WTC11 (cell line): ENCODE measurements around the gene BPIFB2.

Experiments
- ESRRA ChIP-seq: sonication (generic); formaldehyde crosslinking; IDR thresholded peaks from 2 replicates; pipeline ENCODE4 v1.8.1; 2022; ENCODE audit warnings: mild to moderate bottlenecking, missing genetic modification reagents, borderline replicate concordance
- SP1 ChIP-seq: sonication (generic); formaldehyde crosslinking; conservative IDR thresholded peaks from 2 replicates; pipeline ENCODE4 v1.8.1; 2022; ENCODE audit warnings: missing genetic modification reagents
- ZNF121 ChIP-seq: sonication (generic); formaldehyde crosslinking; IDR thresholded peaks from 2 replicates; pipeline ENCODE4 v1.8.0; 2023; ENCODE audit warnings: missing genetic modification reagents
- ZNF138 ChIP-seq: sonication (generic); formaldehyde crosslinking; conservative IDR thresholded peaks from 2 replicates; pipeline ENCODE4 v1.8.1; 2022; ENCODE audit warnings: mild to moderate bottlenecking, moderate library complexity, missing genetic modification reagents
- ZNF263 ChIP-seq: sonication (generic); formaldehyde crosslinking; IDR thresholded peaks from 2 replicates; pipeline ENCODE4 v1.8.1; 2022; ENCODE audit warnings: low read depth, mild to moderate bottlenecking, moderate library complexity, missing genetic modification reagents
- TF ChIP-seq, protein P1 (sequence below): fragments of 200-600 bp; IDR thresholded peaks from 2 replicates; pipeline ENCODE4 v1.8.0; 2022; ENCODE audit warnings: antibody characterized with exemption
- TF ChIP-seq, protein P2 (sequence below): sonication (generic); formaldehyde crosslinking; IDR thresholded peaks from 2 replicates; pipeline ENCODE4 v1.8.1; 2023; ENCODE audit warnings: mild to moderate bottlenecking, missing genetic modification reagents
- TF ChIP-seq, protein P3 (sequence below): fragments of 250-450 bp; sonication (Bioruptor Pico); IDR thresholded peaks from 2 replicates; pipeline ENCODE4 v2.1.2; 2022; ENCODE audit warnings: mild to moderate bottlenecking, moderate library complexity
- TF ChIP-seq, protein P4 (sequence below): sonication (generic); formaldehyde crosslinking; IDR thresholded peaks from 2 replicates; pipeline ENCODE4 v1.8.1; 2023; ENCODE audit warnings: mild to moderate bottlenecking, moderate library complexity, missing genetic modification reagents
- TF ChIP-seq, protein P5 (sequence below): sonication (generic); formaldehyde crosslinking; IDR thresholded peaks from 2 replicates; pipeline ENCODE4 v1.8.0; 2022; ENCODE audit warnings: mild to moderate bottlenecking, missing genetic modification reagents
- TF ChIP-seq, protein P6 (sequence below): sonication (generic); formaldehyde crosslinking; IDR thresholded peaks from 2 replicates; pipeline ENCODE4 v1.8.0; 2023; ENCODE audit warnings: missing genetic modification reagents, mild to moderate bottlenecking, borderline replicate concordance
- TF ChIP-seq, protein P7 (sequence below): sonication (generic); formaldehyde crosslinking; IDR thresholded peaks from 2 replicates; pipeline ENCODE4 v1.8.0; 2023; ENCODE audit warnings: missing genetic modification reagents

DNA sequence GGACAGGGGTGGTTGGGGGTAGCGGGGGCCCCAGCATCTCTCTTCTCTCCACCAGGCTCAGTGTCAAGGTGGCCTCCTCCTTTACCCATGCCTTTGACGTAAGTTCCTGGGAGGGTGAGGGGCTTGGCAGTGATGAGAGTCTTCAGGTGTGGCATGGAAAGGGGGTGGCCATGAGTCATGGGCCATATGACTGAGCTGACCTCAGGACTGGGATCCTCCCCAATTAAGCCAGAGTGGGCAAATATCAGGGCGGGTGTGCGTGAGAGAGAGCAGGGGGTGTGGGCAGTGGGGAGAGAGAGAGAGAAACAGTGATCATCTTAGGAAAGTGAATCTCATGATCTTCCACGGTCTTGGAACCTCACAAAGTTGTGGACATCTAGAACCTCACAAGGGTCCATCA, 63.7 kb downstream of the BPIFB2 start:
- TF ChIP-seq, protein P1, sequence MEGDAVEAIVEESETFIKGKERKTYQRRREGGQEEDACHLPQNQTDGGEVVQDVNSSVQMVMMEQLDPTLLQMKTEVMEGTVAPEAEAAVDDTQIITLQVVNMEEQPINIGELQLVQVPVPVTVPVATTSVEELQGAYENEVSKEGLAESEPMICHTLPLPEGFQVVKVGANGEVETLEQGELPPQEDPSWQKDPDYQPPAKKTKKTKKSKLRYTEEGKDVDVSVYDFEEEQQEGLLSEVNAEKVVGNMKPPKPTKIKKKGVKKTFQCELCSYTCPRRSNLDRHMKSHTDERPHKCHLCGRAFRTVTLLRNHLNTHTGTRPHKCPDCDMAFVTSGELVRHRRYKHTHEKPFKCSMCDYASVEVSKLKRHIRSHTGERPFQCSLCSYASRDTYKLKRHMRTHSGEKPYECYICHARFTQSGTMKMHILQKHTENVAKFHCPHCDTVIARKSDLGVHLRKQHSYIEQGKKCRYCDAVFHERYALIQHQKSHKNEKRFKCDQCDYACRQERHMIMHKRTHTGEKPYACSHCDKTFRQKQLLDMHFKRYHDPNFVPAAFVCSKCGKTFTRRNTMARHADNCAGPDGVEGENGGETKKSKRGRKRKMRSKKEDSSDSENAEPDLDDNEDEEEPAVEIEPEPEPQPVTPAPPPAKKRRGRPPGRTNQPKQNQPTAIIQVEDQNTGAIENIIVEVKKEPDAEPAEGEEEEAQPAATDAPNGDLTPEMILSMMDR: no peak
- TF ChIP-seq, protein P2, sequence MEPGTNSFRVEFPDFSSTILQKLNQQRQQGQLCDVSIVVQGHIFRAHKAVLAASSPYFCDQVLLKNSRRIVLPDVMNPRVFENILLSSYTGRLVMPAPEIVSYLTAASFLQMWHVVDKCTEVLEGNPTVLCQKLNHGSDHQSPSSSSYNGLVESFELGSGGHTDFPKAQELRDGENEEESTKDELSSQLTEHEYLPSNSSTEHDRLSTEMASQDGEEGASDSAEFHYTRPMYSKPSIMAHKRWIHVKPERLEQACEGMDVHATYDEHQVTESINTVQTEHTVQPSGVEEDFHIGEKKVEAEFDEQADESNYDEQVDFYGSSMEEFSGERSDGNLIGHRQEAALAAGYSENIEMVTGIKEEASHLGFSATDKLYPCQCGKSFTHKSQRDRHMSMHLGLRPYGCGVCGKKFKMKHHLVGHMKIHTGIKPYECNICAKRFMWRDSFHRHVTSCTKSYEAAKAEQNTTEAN: no peak
- TF ChIP-seq ZNF121: no peak
- TF ChIP-seq SP1: no peak
- TF ChIP-seq ZNF138: no peak
- TF ChIP-seq, protein P3, sequence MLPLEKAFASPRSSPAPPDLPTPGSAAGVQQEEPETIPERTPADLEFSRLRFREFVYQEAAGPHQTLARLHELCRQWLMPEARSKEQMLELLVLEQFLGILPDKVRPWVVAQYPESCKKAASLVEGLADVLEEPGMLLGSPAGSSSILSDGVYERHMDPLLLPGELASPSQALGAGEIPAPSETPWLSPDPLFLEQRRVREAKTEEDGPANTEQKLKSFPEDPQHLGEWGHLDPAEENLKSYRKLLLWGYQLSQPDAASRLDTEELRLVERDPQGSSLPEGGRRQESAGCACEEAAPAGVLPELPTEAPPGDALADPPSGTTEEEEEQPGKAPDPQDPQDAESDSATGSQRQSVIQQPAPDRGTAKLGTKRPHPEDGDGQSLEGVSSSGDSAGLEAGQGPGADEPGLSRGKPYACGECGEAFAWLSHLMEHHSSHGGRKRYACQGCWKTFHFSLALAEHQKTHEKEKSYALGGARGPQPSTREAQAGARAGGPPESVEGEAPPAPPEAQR (CRISPR knock-in tag): no peak
- TF ChIP-seq ZNF263 (CRISPR knock-in tag): no peak
- TF ChIP-seq, protein P4, sequence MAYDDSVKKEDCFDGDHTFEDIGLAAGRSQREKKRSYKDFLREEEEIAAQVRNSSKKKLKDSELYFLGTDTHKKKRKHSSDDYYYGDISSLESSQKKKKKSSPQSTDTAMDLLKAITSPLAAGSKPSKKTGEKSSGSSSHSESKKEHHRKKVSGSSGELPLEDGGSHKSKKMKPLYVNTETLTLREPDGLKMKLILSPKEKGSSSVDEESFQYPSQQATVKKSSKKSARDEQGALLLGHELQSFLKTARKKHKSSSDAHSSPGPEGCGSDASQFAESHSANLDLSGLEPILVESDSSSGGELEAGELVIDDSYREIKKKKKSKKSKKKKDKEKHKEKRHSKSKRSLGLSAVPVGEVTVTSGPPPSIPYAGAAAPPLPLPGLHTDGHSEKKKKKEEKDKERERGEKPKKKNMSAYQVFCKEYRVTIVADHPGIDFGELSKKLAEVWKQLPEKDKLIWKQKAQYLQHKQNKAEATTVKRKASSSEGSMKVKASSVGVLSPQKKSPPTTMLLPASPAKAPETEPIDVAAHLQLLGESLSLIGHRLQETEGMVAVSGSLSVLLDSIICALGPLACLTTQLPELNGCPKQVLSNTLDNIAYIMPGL (CRISPR knock-in tag): no peak
- TF ChIP-seq ESRRA: no peak
- TF ChIP-seq, protein P5, sequence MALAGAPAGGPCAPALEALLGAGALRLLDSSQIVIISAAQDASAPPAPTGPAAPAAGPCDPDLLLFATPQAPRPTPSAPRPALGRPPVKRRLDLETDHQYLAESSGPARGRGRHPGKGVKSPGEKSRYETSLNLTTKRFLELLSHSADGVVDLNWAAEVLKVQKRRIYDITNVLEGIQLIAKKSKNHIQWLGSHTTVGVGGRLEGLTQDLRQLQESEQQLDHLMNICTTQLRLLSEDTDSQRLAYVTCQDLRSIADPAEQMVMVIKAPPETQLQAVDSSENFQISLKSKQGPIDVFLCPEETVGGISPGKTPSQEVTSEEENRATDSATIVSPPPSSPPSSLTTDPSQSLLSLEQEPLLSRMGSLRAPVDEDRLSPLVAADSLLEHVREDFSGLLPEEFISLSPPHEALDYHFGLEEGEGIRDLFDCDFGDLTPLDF (CRISPR knock-in tag): no peak
- TF ChIP-seq, protein P6, sequence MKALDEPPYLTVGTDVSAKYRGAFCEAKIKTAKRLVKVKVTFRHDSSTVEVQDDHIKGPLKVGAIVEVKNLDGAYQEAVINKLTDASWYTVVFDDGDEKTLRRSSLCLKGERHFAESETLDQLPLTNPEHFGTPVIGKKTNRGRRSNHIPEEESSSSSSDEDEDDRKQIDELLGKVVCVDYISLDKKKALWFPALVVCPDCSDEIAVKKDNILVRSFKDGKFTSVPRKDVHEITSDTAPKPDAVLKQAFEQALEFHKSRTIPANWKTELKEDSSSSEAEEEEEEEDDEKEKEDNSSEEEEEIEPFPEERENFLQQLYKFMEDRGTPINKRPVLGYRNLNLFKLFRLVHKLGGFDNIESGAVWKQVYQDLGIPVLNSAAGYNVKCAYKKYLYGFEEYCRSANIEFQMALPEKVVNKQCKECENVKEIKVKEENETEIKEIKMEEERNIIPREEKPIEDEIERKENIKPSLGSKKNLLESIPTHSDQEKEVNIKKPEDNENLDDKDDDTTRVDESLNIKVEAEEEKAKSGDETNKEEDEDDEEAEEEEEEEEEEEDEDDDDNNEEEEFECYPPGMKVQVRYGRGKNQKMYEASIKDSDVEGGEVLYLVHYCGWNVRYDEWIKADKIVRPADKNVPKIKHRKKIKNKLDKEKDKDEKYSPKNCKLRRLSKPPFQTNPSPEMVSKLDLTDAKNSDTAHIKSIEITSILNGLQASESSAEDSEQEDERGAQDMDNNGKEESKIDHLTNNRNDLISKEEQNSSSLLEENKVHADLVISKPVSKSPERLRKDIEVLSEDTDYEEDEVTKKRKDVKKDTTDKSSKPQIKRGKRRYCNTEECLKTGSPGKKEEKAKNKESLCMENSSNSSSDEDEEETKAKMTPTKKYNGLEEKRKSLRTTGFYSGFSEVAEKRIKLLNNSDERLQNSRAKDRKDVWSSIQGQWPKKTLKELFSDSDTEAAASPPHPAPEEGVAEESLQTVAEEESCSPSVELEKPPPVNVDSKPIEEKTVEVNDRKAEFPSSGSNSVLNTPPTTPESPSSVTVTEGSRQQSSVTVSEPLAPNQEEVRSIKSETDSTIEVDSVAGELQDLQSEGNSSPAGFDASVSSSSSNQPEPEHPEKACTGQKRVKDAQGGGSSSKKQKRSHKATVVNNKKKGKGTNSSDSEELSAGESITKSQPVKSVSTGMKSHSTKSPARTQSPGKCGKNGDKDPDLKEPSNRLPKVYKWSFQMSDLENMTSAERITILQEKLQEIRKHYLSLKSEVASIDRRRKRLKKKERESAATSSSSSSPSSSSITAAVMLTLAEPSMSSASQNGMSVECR: no peak
- TF ChIP-seq, protein P7, sequence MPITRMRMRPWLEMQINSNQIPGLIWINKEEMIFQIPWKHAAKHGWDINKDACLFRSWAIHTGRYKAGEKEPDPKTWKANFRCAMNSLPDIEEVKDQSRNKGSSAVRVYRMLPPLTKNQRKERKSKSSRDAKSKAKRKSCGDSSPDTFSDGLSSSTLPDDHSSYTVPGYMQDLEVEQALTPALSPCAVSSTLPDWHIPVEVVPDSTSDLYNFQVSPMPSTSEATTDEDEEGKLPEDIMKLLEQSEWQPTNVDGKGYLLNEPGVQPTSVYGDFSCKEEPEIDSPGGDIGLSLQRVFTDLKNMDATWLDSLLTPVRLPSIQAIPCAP (CRISPR knock-in tag): no peak
